ENCODE measurements around the gene NFKB1. TPM values are rescaled to one million over a fixed set of nuclear protein-coding genes. Genes with fewer than 3 reads are reported as not detected.

Gene NFKB1
- total RNA-seq, 3 donors from 2014 or later (not counting 1 experiment from before 2014, with no cell fraction given): 144 to 235 (median 163) TPM

GRCh38 chr4:102503831-102504786 lies 3.0 kb downstream of the NFKB1 start:
- Mint-ChIP-seq H3K4me1 (peaks cover 50 to 57% of the 10 kb centered on the region in 2 donors), H3K9me3 (no peaks in the 10 kb centered on the region), H3K36me3 (no peaks in the 10 kb centered on the region), H3K4me3 (peak overlapping the region; percentile 96), H3K27me3 (ENCODE audit: low read depth in 2 of 2) (no peaks in the 10 kb centered on the region), H3K27ac (peak overlapping the region; percentile 97)
- peak in 1 of 2 donors; percentile 37 for DNase-seq
- peak overlapping the region; percentile 49 for H3K27ac ChIP-seq (ENCODE audit: low read length)
- H3K36me3 ChIP-seq (ENCODE audit: control insufficient read depth, insufficient read depth, low read length): no peaks in the 10 kb centered on the region
- H3K4me3 ChIP-seq (ENCODE audit: low read length): peak overlapping the region; percentile 4
- intact Hi-C loops (cut with micrococcal nuclease): loop anchor here (1.0 to 5.0 kb wide), 3 partner anchors 10 to 157 kb away; partner anchors contain the start of gene SLC39A8
- ATAC-seq: no peak
- H3K9me3 ChIP-seq (ENCODE audit: control insufficient read depth, insufficient read depth, low read length): no peaks in the 10 kb centered on the region
- no peaks in the 10 kb centered on the region for H3K27me3 ChIP-seq (ENCODE audit: control insufficient read depth, insufficient read depth, low read length)
- WGBS (ENCODE audit: insufficient coverage): 30% methylated on average over 5 of the region's 5 CpGs
- H3K4me1 ChIP-seq (ENCODE audit: control insufficient read depth, insufficient read depth, low read length): peaks cover 11% of the 10 kb centered on the region
- TF ChIP-seq CTCF (IDR thresholded peaks at IDR 0.05): no peak

GRCh38 chr4:102504941-102505340 lies 3.8 kb downstream of the NFKB1 start:
- Mint-ChIP-seq H3K27me3 (ENCODE audit: low read depth in 2 of 2) (no peaks in the 10 kb centered on the region), H3K36me3 (no peaks in the 10 kb centered on the region), H3K4me1 (peaks cover 58 to 64% of the 10 kb centered on the region in 2 donors), H3K4me3 (peak overlapping the region; percentile 96), H3K9me3 (no peaks in the 10 kb centered on the region), H3K27ac (no peak overlapping the region)
- 50% methylated on average over 1 of the region's 1 CpG for WGBS (ENCODE audit: insufficient coverage)
- Histone ChIP-seq H3K36me3 (ENCODE audit: control insufficient read depth, insufficient read depth, low read length) (no peaks in the 10 kb centered on the region), H3K4me1 (ENCODE audit: control insufficient read depth, insufficient read depth, low read length) (peaks cover 9% of the 10 kb centered on the region), H3K9me3 (ENCODE audit: control insufficient read depth, insufficient read depth, low read length) (no peaks in the 10 kb centered on the region), H3K27me3 (ENCODE audit: control insufficient read depth, insufficient read depth, low read length) (no peaks in the 10 kb centered on the region), H3K4me3 (ENCODE audit: low read length) (no peak overlapping the region), H3K27ac (ENCODE audit: low read length) (no peak overlapping the region)
- intact Hi-C loops (cut with micrococcal nuclease): loop anchor here (5.0 kb wide), 1 partner anchor 158 kb away; the partner anchor contains the start of gene SLC39A8
- ATAC-seq: no peak
- TF ChIP-seq CTCF (IDR thresholded peaks at IDR 0.05): no peak
- DNase-seq: no peak

GRCh38 chr4:102505708-102506107 lies 4.5 kb downstream of the NFKB1 start:
- DNase-seq (no peak), ATAC-seq (no peak)
- Histone ChIP-seq H3K27ac (ENCODE audit: low read length) (no peak overlapping the region), H3K9me3 (ENCODE audit: control insufficient read depth, insufficient read depth, low read length) (no peaks in the 10 kb centered on the region), H3K4me1 (ENCODE audit: control insufficient read depth, insufficient read depth, low read length) (peaks cover 1% of the 10 kb centered on the region), H3K36me3 (ENCODE audit: control insufficient read depth, insufficient read depth, low read length) (no peaks in the 10 kb centered on the region), H3K4me3 (ENCODE audit: low read length) (no peak overlapping the region), H3K27me3 (ENCODE audit: control insufficient read depth, insufficient read depth, low read length) (no peaks in the 10 kb centered on the region)
- Mint-ChIP-seq H3K4me3 (no peak overlapping the region), H3K4me1 (peaks cover 61 to 64% of the 10 kb centered on the region in 2 donors), H3K27me3 (ENCODE audit: low read depth in 2 of 2) (no peaks in the 10 kb centered on the region), H3K36me3 (no peaks in the 10 kb centered on the region), H3K27ac (no peak overlapping the region), H3K9me3 (no peaks in the 10 kb centered on the region)
- 100% methylated on average over 1 of the region's 2 CpGs for WGBS (ENCODE audit: insufficient coverage)
- no peak for TF ChIP-seq CTCF (IDR thresholded peaks at IDR 0.05)
- intact Hi-C loops (cut with micrococcal nuclease): no loop called here

Measured in natural killer cell (primary cell).